Ecto neural progenitor cell (in vitro differentiated cells): Measurements from ENCODE around the gene AIF1.

Experiments used
- DNase-seq: peaks from one replicate; pipeline ENCODE4 v3.0.0-alpha.2; 2018; ENCODE audit warnings: low spot score

Gene AIF1

GRCh38 chr6:31614684-31615578 is at the start of gene AIF1:
AIF1 (plus strand) TSS chr6:31615234; CDS start chr6:31615330, 96 bp downstream.
- DNase-seq = no peak

GRCh38 chr6:31567531-31568370 is 47.3 kb upstream of the AIF1 start:
- no peak for DNase-seq

GRCh38 chr6:31568537-31568961 is 46.5 kb upstream of the AIF1 start:
- DNase-seq = no peak

GRCh38 chr6:31569861-31570536 is 45.0 kb upstream of the AIF1 start:
- no peak for DNase-seq

- DNase-seq = no peak
Observed at GRCh38 chr6:31572041-31572911, 42.8 kb upstream of the AIF1 start, which contains the start of gene LTA. LTA (plus strand) TSS chr6:31572289; CDS start chr6:31572743, 454 bp downstream.

- no peak for DNase-seq
Observed at GRCh38 chr6:31573239-31574105, 41.6 kb upstream of the AIF1 start.

GRCh38 chr6:31574106-31575061 is 40.6 kb upstream of the AIF1 start:
- DNase-seq = no peak

GRCh38 chr6:31575335-31575901 is 39.6 kb upstream of the AIF1 start, which contains the start of gene TNF:
TNF (plus strand) TSS chr6:31575565; CDS start chr6:31575742, 177 bp downstream.
- DNase-seq = no peak

GRCh38 chr6:31575952-31576685 is 38.9 kb upstream of the AIF1 start:
- no peak for DNase-seq

- no peak for DNase-seq
Observed at GRCh38 chr6:31576897-31577578, 38.0 kb upstream of the AIF1 start.

GRCh38 chr6:31577579-31577966 is 37.5 kb upstream of the AIF1 start:
- DNase-seq = no peak

GRCh38 chr6:31578184-31579118 is 36.6 kb upstream of the AIF1 start:
- DNase-seq = no peak

- DNase-seq = no peak
Observed at GRCh38 chr6:31579119-31579505, 35.9 kb upstream of the AIF1 start.

GRCh38 chr6:31579546-31580437 is 35.2 kb upstream of the AIF1 start:
- no peak for DNase-seq

GRCh38 chr6:31580438-31580740 is 34.6 kb upstream of the AIF1 start:
- no peak for DNase-seq
